ENCODE measurements around the gene SRCAP. TPM values are rescaled to one million over a fixed set of nuclear protein-coding genes. Genes with fewer than 3 reads are reported as not detected.

Gene SRCAP
- total RNA-seq, 1 experiment from 2014 or later, result 11.4 TPM

- DNase-seq (ENCODE audit: low spot score), result no peak
Measured at GRCh38 chr16:30731411-30731810, 32.4 kb downstream of the SRCAP start.

- no peak for DNase-seq (ENCODE audit: low spot score)
Measured at GRCh38 chr16:30736995-30737793, 38.2 kb downstream of the SRCAP start.

GRCh38 chr16:30737794-30738648 is 39.0 kb downstream of the SRCAP start:
- no peak for DNase-seq (ENCODE audit: low spot score)

GRCh38 chr16:30738984-30739951 is 40.3 kb downstream of the SRCAP start:
- peak; percentile 25 for DNase-seq (ENCODE audit: low spot score)

GRCh38 chr16:30740364-30741251 is 41.6 kb downstream of the SRCAP start:
- peak; percentile 97 for DNase-seq (ENCODE audit: low spot score)

GRCh38 chr16:30741461-30741914 is 42.5 kb downstream of the SRCAP start:
- peak; percentile 98 for DNase-seq (ENCODE audit: low spot score)

- DNase-seq (ENCODE audit: low spot score), result no peak
Measured at GRCh38 chr16:30743716-30744115, 44.7 kb downstream of the SRCAP start.

GRCh38 chr16:30744183-30744582 is 45.2 kb downstream of the SRCAP start:
- DNase-seq (ENCODE audit: low spot score), result no peak

- no peak for DNase-seq (ENCODE audit: low spot score)
Measured at GRCh38 chr16:30745082-30745481, 46.1 kb downstream of the SRCAP start.

GRCh38 chr16:30746638-30747175 is 47.7 kb downstream of the SRCAP start:
- no peak for DNase-seq (ENCODE audit: low spot score)

- DNase-seq (ENCODE audit: low spot score), result peak; percentile 74
Measured at GRCh38 chr16:30747331-30747730, 48.4 kb downstream of the SRCAP start.

- peak; percentile 98 for DNase-seq (ENCODE audit: low spot score)
Measured at GRCh38 chr16:30747799-30748633, 49.0 kb downstream of the SRCAP start, which contains the start of gene PHKG2. Gene PHKG2 (plus strand): TSS chr16:30748425. CDS start chr16:30748821, 396 bp downstream.

GRCh38 chr16:30748634-30749445 is 49.9 kb downstream of the SRCAP start:
- DNase-seq (ENCODE audit: low spot score), result peak; percentile 28

- DNase-seq (ENCODE audit: low spot score), result no peak
Measured at GRCh38 chr16:30750201-30750600, 51.2 kb downstream of the SRCAP start.

- no peak for DNase-seq (ENCODE audit: low spot score)
Measured at GRCh38 chr16:30750876-30751465, 52.0 kb downstream of the SRCAP start.

- no peak for DNase-seq (ENCODE audit: low spot score)
Measured at GRCh38 chr16:30753596-30753995, 54.6 kb downstream of the SRCAP start.

- no peak for DNase-seq (ENCODE audit: low spot score)
Measured at GRCh38 chr16:30755955-30756780, 57.2 kb downstream of the SRCAP start.

Measured in A172 (cell line).